Dendritic cell treated with granulocyte-macrophage colony-stimulating factor and Interleukin-4, amounts not matched to agents 40 ng/mL and 50 ng/mL, for 4 days (primary cell): ENCODE data around the gene RDH12.

Experiments used
- H3K27ac Mint-ChIP-seq: one replicate; pipeline ENCODE4 v1.8.0; 2022; ENCODE audit warnings: mild to moderate bottlenecking, mixed read lengths
- H3K27me3 Mint-ChIP-seq: one replicate; pipeline ENCODE4 v1.8.0; 2022; ENCODE audit warnings: mild to moderate bottlenecking, mixed read lengths
- H3K36me3 Mint-ChIP-seq: one replicate; pipeline ENCODE4 v1.8.0; 2022; ENCODE audit warnings: low read depth, mixed read lengths
- H3K4me1 Mint-ChIP-seq: one replicate; pipeline ENCODE4 v1.8.0; 2022; ENCODE audit warnings: low read depth, mixed read lengths
- H3K4me3 Mint-ChIP-seq: one replicate; pipeline ENCODE4 v1.8.0; 2022; ENCODE audit warnings: mild to moderate bottlenecking, moderate library complexity, mixed read lengths
- H3K9me3 Mint-ChIP-seq: one replicate; pipeline ENCODE4 v1.8.0; 2022; ENCODE audit warnings: mixed read lengths
- intact Hi-C: fragments of 100-400 bp; cut with micrococcal nuclease; formaldehyde crosslinking; loops from one replicate; pipeline ENCODE4 v1.15.0; 2022

The RDH12 gene

DNA sequence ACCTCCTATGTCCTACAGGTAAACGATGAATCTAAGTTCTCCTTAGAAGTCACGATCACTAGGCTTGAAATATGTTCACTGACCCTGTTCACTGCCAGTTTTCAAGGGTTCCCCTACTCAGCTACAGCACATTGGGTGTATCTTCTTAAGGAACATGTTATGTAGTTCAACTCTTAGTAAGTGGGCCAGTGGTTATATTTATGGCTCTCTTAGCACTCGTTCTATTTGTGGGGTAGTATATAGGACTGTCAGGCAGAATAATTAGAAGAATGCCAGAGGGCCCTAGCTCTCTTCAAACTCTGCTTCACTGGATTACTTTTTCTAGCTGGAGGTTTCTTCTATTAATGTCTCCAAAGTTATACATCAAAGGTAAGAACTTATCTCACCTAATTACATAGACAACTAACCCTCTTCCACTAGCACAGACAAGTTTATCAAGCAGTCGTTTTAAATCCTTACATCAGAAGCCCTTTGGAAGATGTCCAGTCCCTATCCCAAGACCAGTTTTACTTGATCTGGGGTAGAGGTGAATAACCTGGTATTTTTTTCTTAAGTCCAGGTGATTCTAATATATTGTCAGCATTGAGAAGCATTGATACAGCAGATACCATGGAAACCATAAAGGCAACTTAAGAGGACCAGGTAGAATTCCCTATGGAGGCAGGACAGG, 75.1 kb downstream of the RDH12 start:
- H3K4me1 Mint-ChIP-seq = peaks cover 4% of the 10 kb centered on the region
- no peaks in the 10 kb centered on the region for H3K9me3 Mint-ChIP-seq
- intact Hi-C loops = no loop called here
- H3K27me3 Mint-ChIP-seq = no peaks in the 10 kb centered on the region
- H3K27ac Mint-ChIP-seq = no peak overlapping the region
- H3K36me3 Mint-ChIP-seq = peaks cover 100% of the 10 kb centered on the region
- no peak overlapping the region for H3K4me3 Mint-ChIP-seq

DNA sequence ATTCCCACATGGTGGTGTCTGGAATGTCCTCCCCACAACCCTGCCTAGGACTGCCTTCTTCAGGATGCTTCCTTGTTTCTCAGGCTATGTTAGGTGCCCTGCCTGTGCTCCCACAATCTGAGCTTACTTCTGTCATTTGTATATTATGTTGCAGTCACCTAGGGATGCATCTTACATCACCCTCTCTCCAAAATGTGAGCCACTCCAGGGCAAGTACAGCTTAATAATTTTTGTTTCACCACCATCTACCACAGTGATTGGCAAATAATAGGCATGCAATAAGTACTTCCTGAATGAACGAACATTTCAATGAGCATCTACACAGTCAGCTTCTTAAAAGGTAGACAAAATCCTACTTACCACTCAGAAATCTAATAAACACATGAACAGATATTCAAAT, 77.1 kb downstream of the RDH12 start:
- Mint-ChIP-seq H3K27me3 (no peaks in the 10 kb centered on the region), H3K4me3 (no peak overlapping the region), H3K9me3 (no peaks in the 10 kb centered on the region), H3K36me3 (peaks cover 100% of the 10 kb centered on the region), H3K4me1 (no peaks in the 10 kb centered on the region), H3K27ac (no peak overlapping the region)
- intact Hi-C loops = no loop called here

DNA sequence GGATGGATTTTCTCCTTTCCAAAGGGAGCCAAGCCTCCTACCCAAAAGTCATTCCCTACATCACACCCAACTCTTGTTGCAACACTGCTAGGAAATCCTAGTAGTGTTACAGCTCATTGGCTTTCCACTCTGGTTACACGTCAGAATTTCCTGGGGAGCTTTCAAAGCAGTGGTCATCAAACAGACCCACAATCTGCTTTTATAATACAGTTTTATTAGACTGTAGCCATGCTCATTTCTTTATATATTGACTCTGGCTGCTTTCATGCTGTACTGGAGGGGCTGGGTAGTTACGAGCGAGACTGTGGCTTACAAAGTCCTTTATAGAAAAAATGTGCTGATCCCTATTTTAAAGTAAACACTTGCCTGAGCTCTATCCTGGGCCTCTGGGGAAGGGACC, 80.4 kb downstream of the RDH12 start:
- Mint-ChIP-seq H3K4me1 (no peaks in the 10 kb centered on the region), H3K36me3 (peaks cover 100% of the 10 kb centered on the region), H3K9me3 (no peaks in the 10 kb centered on the region), H3K27ac (no peak overlapping the region), H3K4me3 (no peak overlapping the region), H3K27me3 (no peaks in the 10 kb centered on the region)
- intact Hi-C loops = no loop called here
